ENCODE measurements around the gene METTL4.

Gene METTL4

GRCh38 chr18:2540575-2540974 lies 30.7 kb downstream of the METTL4 start:
- CTCF ChIA-PET, result interaction anchor here (0.9 to 10.3 kb wide), 11 partner anchors 8 to 954 kb away, joined by 3 to 184 read pairs (median 5); no protein-coding TSS in a partner anchor
- no peak for DNase-seq (ENCODE audit: low read depth, low spot score)
- H3K4me3 ChIP-seq (ENCODE audit: low read depth, low read length), result no peak overlapping the region
- POLR2A ChIA-PET, result no interaction called here
- TF ChIP-seq CTCF (IDR thresholded peaks at IDR 0.05; ENCODE audit: insufficient read depth, low read length, missing control alignments), result no peak

- CTCF ChIA-PET, result interaction anchor here (1.6 kb wide), 1 partner anchor 435 kb away, joined by 10 read pairs; no protein-coding TSS in a partner anchor
Observed at GRCh38 chr18:2538844-2539243, 32.5 kb downstream of the METTL4 start.

GRCh38 chr18:2538236-2538635 lies 33.1 kb downstream of the METTL4 start:
- CTCF ChIA-PET, result interaction anchor here (0.9 to 3.0 kb wide), 3 partner anchors 9 to 434 kb away, joined by 3 to 12 read pairs (median 8); no protein-coding TSS in a partner anchor
- no peak for TF ChIP-seq CTCF (IDR thresholded peaks at IDR 0.05; ENCODE audit: insufficient read depth, low read length, missing control alignments)
- no peak overlapping the region for H3K4me3 ChIP-seq (ENCODE audit: low read depth, low read length)
- POLR2A ChIA-PET, result no interaction called here
- DNase-seq (ENCODE audit: low read depth, low spot score), result no peak

More at GRCh38 chr18:2538844-2539243, 32.5 kb downstream of the METTL4 start:
- no peak for DNase-seq (ENCODE audit: low read depth, low spot score)
- no peak for TF ChIP-seq CTCF (IDR thresholded peaks at IDR 0.05; ENCODE audit: insufficient read depth, low read length, missing control alignments)
- H3K4me3 ChIP-seq (ENCODE audit: low read depth, low read length), result no peak overlapping the region
- POLR2A ChIA-PET, result no interaction called here

GRCh38 chr18:2537296-2537695 lies 34.0 kb downstream of the METTL4 start:
- no peak overlapping the region for H3K4me3 ChIP-seq (ENCODE audit: low read depth, low read length)
- ChIA-PET CTCF (interaction anchor here (0.9 to 3.0 kb wide), 5 partner anchors 10 to 433 kb away, joined by 3 to 12 read pairs (median 6); no protein-coding TSS in a partner anchor), POLR2A (no interaction called here)
- no peak for DNase-seq (ENCODE audit: low read depth, low spot score)
- TF ChIP-seq CTCF (IDR thresholded peaks at IDR 0.05; ENCODE audit: insufficient read depth, low read length, missing control alignments), result no peak

GRCh38 chr18:2536493-2536892 lies 34.8 kb downstream of the METTL4 start:
- no peak overlapping the region for H3K4me3 ChIP-seq (ENCODE audit: low read depth, low read length)

GRCh38 chr18:2536063-2536462 lies 35.2 kb downstream of the METTL4 start:
- no peak for TF ChIP-seq CTCF (IDR thresholded peaks at IDR 0.05; ENCODE audit: insufficient read depth, low read length, missing control alignments)
- ChIA-PET POLR2A (no interaction called here), CTCF (interaction anchor here (1.0 to 3.0 kb wide), 3 partner anchors 11 to 950 kb away, joined by 3 to 12 read pairs (median 8); no protein-coding TSS in a partner anchor)
- no peak for DNase-seq (ENCODE audit: low read depth, low spot score)
- H3K4me3 ChIP-seq (ENCODE audit: low read depth, low read length), result no peak overlapping the region

More at GRCh38 chr18:2536493-2536892, 34.8 kb downstream of the METTL4 start:
- POLR2A ChIA-PET, result no interaction called here
- no peak for TF ChIP-seq CTCF (IDR thresholded peaks at IDR 0.05; ENCODE audit: insufficient read depth, low read length, missing control alignments)
- DNase-seq (ENCODE audit: low read depth, low spot score), result no peak
- CTCF ChIA-PET, result interaction anchor here (1.0 to 3.0 kb wide), 5 partner anchors 11 to 951 kb away, joined by 3 to 12 read pairs (median 6); no protein-coding TSS in a partner anchor
